ENCODE data around the gene RIN3.

The RIN3 gene

DNA sequence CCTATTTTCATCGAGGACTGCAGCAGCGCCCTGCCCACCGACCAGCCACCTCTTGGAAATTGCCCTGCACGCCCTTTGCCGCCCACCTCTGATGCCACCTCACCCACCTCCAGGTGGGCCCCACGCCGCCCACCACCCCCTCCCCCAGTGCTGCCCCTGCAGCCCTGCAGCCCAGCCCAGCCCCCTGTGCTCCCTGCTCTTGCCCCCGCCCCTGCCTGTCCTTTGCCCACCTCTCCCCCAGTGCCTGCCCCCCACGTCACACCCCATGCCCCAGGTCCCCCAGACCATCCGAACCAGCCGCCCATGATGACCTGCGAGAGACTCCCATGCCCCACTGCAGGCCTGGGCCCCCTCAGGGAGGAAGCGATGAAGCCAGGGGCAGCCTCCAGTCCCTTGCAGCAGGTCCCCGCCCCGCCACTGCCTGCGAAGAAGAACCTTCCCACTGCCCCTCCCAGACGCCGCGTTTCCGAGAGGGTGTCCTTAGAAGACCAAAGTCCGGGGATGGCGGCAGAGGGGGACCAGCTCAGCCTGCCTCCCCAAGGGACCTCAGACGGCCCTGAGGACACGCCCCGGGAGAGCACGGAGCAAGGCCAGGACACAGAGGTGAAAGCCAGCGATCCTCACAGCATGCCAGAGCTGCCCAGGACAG lies 138.3 kb downstream of the RIN3 start:
- peak; percentile 21 for DNase-seq

DNA sequence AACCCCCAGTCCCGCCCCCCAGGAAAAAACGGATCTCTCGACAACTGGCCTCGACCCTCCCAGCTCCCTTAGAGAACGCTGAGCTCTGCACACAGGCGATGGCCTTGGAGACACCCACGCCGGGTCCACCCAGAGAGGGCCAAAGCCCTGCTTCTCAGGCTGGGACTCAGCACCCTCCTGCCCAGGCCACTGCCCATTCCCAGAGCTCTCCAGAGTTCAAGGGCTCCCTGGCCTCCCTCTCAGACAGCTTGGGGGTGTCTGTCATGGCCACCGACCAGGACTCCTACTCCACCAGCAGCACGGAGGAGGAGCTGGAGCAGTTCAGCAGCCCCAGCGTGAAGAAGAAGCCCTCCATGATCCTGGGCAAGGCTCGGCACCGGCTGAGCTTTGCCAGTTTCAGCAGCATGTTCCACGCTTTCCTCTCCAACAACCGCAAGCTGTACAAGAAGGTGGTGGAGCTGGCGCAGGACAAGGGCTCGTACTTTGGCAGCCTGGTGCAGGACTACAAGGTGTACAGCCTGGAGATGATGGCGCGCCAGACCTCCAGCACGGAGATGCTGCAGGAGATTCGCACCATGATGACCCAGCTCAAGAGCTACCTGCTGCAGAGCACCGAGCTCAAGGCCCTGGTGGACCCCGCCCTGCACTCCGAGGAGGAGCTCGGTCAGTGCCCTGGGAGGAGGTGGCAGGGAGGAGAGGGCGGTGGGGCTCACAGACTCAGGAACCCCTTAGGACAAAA lies 139.0 kb downstream of the RIN3 start:
- no peak for DNase-seq

DNA sequence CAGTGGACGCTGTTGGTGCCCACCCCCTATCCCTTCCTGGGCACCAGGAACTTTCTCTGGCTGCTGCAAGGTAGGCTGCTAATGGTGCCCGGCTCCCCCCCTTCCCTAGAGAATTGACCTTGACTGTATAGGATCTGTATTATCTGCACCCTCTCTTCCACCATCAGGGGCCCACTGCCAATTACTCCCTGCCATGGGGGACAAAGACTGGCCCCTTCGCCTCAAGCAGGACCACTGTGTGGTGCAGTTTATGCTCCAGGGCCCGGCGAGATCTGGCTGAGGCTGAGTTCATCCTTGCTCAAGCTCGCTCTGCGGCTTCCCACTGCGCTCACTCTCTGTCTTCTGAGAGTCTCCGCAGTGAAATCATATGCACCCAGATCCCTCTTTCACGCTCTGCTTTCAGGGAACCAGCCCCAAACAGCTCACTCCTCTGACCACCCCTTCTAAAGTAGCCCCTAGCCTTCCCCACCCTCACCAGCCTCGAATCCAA lies 139.6 kb downstream of the RIN3 start:
- DNase-seq: no peak

DNA sequence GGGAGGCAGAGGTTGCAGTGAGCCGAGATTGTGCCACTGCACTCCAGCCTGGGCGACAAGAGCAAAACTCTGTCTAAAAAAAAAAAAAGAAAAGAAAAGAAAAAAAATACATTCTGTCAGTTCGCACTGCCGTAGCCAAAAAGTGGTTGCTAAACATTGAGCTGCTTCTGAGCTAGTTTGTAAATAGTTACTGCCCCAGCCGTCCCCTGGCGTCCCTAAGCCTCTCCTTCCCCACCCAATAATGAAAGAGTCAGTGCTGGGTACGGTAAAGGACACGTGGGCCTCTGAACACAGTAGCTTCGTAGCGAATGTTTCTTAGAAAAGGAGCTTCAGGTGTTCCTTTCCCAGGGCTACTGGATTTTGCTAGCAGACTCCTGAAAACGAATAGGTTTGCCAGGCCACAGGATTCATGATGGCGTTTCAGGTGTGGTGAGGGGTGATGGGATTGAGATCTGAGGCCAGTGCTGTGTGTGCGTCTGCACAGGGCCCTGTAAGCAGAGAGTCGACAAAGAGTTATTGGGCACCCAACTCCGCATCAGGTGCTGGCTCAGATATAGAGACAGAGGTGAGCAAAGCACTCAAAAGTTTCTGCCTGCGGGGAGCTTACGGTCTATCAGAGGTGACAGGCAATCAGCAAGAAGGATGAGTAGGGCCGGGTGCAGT lies 140.8 kb downstream of the RIN3 start:
- no peak for DNase-seq

DNA sequence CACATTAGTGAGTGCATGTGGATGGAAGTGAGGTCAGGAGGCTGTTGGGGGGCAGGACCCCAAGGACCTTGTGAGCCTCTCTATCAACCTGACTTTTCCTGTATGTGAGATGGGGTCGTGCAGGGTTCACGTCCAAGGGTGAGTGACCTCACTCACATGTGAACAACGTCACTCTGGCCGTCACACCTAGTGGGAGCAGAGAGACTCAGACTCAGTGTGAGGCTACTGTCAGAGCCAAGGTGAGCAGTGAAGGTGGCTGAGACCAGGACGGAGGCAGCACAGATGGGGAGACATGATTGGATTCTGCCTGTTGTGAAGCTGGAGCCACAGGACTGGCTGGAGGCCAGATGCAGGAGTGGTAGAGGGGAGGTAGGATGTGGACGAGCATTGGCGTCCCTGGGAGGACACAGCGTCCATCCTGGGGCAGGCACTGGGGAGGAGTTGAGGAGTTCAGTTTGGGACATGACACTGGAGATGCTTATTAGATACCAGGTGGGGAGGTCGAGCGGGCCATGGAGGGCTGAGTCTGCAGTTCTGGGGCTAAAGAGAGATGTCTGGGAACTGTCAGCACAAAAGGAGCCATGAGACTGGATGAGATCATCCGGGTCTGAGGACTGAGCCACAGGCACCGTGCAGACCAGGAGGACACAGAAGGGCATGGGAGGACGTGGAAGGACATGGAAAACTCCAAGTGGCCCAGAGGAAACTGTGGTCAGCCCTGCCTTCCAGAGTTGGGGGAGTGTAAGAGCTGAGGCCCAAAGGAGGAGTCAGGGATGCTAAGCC lies 142.0 kb downstream of the RIN3 start:
- no peak for DNase-seq

DNA sequence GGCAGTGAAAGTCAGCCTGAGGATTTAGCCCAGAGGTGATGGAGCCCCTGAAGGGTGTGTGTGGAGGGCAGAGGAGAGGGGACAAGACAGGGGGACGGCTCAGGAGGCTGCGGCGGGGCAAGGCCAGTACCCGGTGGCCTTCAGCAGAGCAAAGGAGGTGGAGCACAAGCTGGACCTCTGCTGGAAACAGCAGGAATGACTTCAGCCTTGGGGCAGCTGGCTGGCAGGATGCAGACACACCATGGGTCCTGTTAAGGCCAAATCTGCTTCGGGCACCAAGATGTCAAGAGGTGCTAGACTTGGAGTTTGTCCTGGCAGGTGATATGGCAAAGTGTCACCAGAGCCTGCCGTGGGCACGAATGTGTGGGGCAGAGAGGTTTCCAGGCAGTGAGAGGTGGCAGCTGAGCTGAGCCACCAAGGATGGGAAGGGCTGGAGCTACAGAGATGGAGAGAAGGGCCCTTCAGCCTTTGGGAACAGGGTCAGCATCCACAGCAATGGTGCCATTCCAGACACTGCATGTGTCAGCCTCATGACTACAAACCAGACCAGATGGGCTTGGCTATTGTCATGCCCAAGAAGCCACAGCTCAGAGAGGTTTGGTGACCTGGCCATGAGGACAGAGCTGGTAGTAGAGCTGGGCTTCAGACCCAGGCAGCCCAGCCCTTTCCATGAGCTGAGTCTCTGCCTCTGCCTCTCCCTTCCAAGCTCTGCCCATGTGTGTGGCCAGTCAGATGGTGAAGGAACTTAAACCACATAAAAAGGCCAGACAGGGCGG lies 142.9 kb downstream of the RIN3 start:
- DNase-seq: no peak

DNA sequence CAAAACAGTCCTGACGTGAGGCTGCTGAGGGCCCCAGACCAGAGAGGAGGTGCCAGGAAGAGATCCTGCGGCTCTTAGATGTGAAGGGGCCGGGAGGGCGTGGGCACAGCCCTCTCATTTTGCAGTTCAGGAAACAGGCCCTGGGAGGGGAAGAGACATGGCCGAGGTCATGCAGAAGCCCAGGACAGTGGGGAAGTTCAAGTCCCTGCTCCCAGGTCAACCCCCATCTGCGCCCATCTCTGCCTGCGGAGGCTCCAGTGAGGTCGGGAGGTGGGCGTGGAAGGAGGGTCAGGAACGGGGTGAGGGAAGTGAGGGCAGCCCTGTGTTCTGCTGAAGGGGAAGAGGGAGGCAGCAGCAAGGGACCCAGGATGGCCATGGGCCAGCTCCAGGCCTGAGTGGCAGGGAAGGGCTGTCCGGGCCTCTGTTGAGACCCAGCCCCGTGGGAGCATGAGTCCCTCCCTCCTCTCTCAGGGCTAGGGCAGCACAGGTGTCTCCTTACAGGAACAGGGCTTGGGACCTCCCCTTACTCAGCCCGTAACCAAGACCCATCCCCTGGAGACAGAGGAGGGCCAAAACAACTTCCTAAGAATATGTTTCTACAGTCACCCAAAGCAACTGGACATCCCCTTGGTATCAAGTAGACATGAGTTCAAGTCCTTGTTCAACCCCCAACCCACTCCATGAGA lies 144.0 kb downstream of the RIN3 start:
- DNase-seq: no peak

DNA sequence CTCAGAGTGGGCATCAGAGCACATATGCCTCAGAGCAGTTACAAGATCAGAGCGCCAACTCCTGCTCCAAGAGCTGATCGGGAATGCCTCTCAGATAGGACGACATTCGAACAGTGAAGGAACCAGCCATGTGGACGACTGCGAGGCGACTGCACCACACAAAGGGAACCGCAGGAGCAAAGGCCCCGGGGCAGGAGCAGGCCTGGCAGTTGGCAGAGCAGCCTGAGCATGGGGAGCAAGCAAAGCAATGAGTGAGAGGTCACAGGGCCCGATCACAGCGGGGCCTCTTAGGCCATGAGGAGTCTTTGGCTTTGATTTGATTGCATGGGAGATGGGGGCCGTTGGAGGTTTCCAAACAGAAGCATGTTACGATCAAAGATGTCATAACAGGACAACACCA lies 144.6 kb downstream of the RIN3 start:
- no peak for DNase-seq

DNA sequence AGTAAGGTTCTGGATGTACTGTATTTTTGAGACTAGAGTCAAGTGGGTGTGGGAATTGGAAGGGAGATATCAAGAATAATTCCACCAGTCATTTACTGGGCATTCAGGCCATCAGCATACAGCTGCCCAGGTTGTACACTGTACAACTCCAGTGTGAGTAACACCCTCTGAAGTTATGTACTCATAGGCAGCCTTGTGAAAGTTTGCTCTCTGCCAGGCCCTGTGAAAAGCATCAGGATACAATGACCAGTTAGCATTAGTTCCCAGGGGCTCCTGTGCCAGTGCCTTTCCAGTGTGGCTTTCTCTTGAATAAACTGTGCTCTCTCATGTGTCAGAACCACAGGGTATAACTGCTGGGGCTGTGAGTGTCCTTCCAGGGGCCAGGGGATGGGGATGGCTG lies 145.1 kb downstream of the RIN3 start:
- no peak for DNase-seq

DNA sequence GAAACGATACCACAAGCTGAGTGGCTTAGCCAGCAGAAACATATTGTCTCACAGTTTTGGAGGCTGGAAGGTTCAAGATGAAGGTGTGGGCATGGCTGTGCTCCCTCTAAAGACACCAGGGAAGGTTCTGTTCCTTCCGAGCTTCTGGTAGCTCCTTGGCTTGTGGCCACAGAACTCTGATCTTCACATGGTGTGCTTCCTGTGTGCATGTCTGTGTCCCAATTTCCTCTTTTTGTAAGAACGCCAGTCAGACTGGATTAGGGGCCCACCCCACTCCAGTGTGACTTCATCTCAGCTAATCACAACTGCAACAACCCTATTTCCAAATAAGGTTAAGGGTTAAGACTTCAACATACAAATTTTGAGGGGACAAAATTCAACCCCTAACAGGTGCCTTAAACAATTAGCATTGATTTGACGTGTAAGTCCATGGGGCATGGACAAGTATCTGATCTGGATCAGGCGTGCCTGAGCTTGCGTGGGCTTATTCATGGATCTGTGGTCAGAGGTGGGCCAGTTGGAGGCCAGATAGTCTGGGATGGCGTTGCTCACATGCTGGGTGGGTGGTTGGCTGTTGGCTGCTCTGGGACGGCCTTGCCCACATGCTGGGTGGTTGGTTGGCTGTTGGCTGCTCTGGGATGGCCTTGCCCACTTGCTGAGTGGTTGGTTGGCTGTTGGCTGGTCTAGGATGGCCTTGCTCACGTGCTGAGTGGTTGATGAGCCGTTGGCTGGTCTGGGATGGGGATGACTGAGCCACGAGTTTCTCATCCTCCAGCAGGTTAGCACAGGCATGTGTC lies 146.4 kb downstream of the RIN3 start:
- DNase-seq: no peak

DNA sequence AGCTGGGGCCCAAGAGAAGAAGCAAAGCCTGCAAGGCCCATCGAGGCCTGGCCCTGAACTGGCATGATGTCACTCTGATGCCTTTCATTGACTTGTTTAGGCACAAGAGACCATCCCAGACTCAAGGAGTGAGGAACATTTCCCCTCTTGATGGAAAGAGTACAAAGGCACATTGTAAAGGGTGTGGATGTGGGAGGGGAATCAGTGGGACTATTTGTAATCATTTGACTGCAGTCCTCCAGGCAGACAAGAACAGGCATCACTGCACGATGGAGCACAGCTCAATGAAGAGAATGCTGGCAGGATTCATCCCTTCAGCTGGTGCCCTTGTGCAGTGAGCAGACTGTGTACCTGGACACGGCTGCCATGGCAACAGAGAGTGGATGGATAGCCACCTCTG lies 147.0 kb downstream of the RIN3 start:
- no peak for DNase-seq

DNA sequence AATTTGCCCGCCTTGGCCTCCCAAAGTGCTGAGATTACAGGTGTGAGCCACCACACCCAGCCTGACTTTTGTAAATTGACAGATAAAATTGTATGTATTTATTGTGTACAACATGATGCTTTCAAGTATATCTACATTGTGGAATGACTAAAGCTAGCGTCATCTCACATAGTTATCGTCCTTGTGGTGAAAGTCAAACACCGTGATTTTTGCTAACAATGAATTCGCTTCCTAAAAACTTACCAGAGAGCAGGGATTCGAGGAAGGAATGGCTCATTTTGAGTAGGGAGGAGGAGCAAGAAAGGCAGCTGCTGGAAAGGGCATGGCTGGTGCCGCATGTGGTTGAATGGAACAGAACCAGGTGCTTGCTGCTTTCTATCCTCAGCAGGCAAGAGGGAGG lies 149.5 kb downstream of the RIN3 start:
- DNase-seq: no peak

DNA sequence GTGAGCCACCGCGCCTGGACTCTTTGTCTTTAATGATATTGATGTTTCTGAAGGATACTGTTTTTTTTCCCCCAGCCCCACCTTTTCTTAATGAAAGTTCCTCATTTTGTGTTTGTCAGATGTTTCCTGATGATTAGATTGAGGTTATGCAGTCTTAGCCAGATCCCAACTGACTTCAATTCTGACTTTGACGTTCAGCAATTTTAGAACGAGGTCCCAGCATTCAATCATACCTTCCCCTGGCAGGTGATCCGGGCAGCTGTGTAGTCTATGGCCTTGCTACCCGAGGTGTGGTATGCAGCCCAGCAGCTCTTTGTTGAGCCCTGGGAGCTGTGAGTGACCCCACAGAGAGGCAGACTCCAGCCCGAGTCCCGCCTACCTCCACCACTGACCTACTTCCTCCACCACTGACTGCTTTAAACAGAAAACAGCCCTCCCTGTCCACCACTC lies 152.1 kb downstream of the RIN3 start:
- DNase-seq: no peak

DNA sequence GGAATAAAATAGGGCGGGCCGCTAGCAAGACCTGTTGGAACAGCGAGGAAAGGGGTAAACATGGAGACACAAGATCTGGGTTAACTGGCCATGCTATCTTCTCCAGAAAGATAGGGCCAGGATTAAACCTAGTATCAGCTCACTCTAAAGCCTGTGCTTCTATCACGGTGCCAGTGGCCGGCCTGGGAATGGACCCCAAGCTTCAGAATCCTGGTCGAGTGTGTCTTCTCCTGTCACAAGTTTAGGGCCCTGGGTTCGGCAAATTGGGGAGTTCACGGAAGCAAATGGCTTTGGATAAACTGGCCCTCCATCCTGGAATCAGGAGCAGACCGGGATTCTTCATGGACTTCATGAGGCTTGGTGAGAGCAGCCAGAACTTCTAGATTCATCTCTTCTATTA lies 152.7 kb downstream of the RIN3 start:
- no peak for DNase-seq

DNA sequence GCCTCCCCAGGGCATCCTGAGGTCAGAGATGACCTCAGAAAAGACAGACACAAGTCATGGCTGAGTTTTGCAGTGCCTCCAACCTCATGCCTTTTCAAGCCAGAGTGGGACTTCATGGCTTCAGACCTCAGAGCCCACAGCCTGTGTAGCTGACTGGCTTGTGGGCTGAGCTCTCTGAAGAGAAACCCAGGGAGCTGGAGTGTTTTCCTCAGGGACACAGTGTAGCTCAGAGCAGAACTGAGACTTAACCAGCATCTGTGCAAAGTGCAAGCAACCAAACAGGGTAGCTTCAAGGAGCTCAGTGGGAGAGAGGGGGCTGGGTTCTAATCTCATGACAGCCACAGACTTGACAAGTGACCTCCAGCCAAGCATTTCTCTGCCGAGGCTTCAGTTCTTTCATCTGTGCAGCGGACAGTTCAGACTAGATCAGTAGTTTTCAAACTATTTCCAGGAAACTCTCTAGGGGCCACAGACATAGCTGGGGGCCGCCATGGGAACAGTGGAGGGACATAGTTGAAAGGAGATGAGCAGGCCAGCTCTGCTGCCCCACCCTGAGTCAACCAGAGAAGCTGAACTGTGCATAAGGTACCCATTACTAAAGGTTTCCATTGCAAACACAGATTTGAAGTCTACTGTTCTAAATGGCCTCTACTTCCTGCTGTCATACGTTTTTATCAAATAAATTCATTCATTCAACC lies 154.8 kb downstream of the RIN3 start:
- no peak for DNase-seq

DNA sequence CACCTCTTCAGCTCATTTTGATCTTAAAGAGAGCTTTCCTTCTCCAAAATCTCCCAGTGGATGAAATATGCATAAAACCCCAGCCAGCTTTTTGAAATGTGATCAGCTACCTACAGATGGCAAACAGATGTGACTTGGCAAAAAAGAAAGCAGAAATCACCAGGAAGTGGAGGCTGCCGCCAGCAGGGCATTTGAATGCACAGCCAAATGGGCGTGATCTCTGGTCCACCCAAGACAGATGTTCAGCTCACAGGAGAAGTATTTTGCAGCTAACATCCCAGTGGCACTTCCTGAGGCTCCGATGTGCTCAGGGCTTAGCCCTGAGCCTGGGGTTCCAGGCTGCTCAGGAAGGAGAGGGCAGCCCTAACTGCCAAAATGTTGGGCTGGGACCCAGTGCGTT lies 156.6 kb downstream of the RIN3 start:
- no peak for DNase-seq

DNA sequence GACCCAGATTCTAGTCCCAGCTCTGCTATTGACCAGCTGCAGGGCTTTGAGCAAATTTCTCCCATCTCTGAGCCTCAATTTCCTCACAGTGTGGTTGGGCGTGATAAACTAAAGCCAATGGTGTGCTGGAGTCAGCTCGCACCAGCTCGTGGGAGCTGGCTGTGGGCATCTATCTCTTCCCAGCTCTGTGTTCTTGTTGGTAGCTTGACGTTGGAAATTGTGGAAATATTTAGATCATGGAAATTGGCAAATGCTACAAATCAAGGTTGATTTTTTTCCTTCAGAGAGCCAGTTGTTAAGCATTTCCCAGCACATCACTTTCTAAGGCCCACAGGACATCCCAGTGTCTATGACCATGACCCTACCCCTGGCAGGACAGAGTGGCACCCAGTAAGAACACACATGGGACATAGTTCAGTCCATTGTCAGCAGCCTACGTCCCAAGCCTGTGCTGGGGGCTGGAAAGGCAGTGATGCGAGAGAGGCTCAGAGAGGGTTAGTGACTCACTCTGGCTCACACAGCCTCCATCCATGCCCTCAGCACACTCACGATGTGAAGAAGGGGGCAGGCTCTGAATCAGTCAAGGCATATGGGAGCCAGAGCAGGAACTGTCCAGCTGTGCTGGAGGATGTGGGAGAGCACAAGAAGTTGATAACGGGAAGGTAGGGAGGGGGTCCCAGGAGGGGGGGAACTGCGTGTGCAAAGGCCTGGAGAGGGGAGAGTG lies 157.2 kb downstream of the RIN3 start:
- DNase-seq: no peak

DNA sequence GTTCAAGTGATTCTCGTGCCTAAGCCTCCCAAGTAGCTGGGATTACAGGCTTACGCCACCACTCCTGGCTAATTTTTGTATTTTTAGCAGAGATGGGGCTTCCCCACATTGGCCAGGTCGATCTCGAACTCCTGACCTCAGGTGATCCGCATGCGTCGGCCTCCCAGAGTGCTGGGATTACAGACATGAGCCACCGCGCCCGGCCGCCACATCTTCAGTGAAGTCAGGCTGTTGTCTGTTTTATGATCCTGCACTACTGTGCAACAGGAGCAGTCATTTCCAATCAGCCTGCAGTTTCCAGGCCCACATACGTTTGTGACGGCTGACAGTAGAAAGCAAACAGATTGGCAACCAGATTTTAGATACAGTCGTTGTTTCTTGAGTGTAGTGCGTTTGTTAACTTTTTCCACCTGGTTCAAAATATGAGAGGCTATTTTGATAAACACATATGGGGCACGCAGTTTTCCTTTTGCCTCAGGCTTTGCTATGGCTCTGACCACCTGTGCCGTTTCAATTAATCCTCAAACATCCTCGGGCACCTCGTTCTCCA lies 160.1 kb downstream of the RIN3 start:
- no peak for DNase-seq

DNA sequence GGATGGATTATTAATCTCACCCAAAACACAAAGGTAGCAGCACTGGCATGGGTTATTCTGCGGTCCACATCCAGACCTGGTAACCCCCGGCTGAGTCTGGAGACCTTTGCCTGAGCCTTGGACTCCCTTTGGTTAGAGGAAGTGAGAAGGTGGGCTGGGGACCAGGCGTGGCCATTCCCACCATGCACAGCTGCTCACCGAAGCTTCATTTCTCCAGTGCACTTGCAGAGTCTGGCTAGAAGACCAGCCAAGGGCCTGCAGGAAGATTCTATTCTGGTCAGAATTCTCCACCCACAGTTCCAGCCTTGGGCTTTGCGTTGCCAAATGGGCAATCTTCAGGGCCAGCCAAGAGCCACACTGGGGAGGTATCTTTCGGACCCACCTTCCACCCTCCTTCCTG lies 161.8 kb downstream of the RIN3 start:
- no peak for DNase-seq

Measured in effector CD8-positive, alpha-beta T cell (primary cell).